B cell (primary cell): ENCODE results near the gene SYNJ2. TPM values are rescaled to one million over a fixed set of nuclear protein-coding genes. Genes with fewer than 3 reads are reported as not detected.

Experiments used
- ATAC-seq: fragments of 200-7000 bp; cut with Tn5 transposase; one replicate; pipeline ENCODE4 v1.10.0; 2021; ENCODE audit warnings: low read depth, mild to moderate bottlenecking, moderate number of reproducible peaks, moderate library complexity
- CTCF ChIA-PET: fragments of 350-600 bp; sonication (Branson Sonifier 250); formaldehyde crosslinking; loops from one replicate; lab custom pipeline; 2021; ENCODE audit warnings: antibody characterized with exemption, inconsistent platforms; lab: Charles Lee
- POLR2A ChIA-PET: fragments of 350-600 bp; sonication (Branson Sonifier 250); formaldehyde crosslinking; loops from one replicate; lab custom pipeline; 2021; ENCODE audit warnings: antibody characterized with exemption; lab: Charles Lee
- DNase-seq: peaks from one replicate; pipeline ENCODE4 v3.0.0; 2013
- H2AFZ ChIP-seq: 2 replicates; pipeline ENCODE4 v1.6.1; 2012; ENCODE audit warnings: mild to moderate bottlenecking, low read depth, low read length; ENCODE audit not compliant: insufficient read depth, poor library complexity, severe bottlenecking
- H3K27ac ChIP-seq, 2 donors: 1 replicate in 1 of 2; 2 replicates in 1 of 2; pipeline ENCODE4 v1.5.1; 2012 to 2013; ENCODE audit warnings: low read length in 2 of 2, mild to moderate bottlenecking in 2 of 2, moderate library complexity in 1 of 2
- H3K27me3 ChIP-seq, 4 experiments: fragments of 200-600 bp in 1 of 4; sonication (generic) in 1 of 4; replicated peaks in 1 of 4; 1 replicate in 2 of 4; 2 replicates in 2 of 4; pipeline versions ENCODE4 v1.6.1 to v1.7.0; 2013 to 2016; ENCODE audit warnings: low read length in 3 of 4, mild to moderate bottlenecking in 2 of 4, mixed read lengths in 1 of 4, moderate library complexity in 1 of 4; ENCODE audit not compliant: insufficient read depth in 4 of 4, control insufficient read depth in 3 of 4; ENCODE audit errors: control extremely low read depth in 1 of 4
- H3K36me3 ChIP-seq, 2 experiments: replicated peaks in 1 of 2; 1 replicate in 1 of 2; 2 replicates in 1 of 2; pipeline versions ENCODE4 v1.6.1 to v1.7.1; 2013; ENCODE audit warnings: low read length in 1 of 2; ENCODE audit not compliant: insufficient read depth in 2 of 2, control insufficient read depth in 1 of 2; ENCODE audit errors: control extremely low read depth in 1 of 2, extremely low read depth in 1 of 2
- H3K4me1 ChIP-seq, 2 donors: fragments of 200-600 bp in 1 of 2; sonication (generic) in 1 of 2; 1 replicate in 1 of 2; 2 replicates in 1 of 2; pipeline versions ENCODE4 v1.5.1 to v1.6.1; 2013 to 2017; ENCODE audit warnings: low read length in 2 of 2; ENCODE audit not compliant: control insufficient read depth in 2 of 2, insufficient read depth in 2 of 2
- H3K4me2 ChIP-seq: replicated peaks from 2 replicates; pipeline ENCODE3; 2012; ENCODE audit warnings: mild to moderate bottlenecking, low read depth, low read length; ENCODE audit not compliant: poor library complexity, severe bottlenecking
- H3K4me3 ChIP-seq, 5 experiments: fragments of 200-600 bp in 1 of 5; sonication (generic) in 1 of 5; 1 replicate in 3 of 5; 2 replicates in 2 of 5; pipeline versions ENCODE4 v1.5.1 to v1.7.0; 2011 to 2016; ENCODE audit warnings: low read length in 4 of 5, mild to moderate bottlenecking in 4 of 5, low read depth in 2 of 5, control low read depth in 1 of 5, moderate library complexity in 1 of 5; ENCODE audit not compliant: insufficient read depth in 1 of 5; ENCODE audit errors: control extremely low read depth in 1 of 5, extremely low read depth in 1 of 5
- H3K79me2 ChIP-seq: fragments of 200-600 bp; sonication (generic); one replicate; pipeline ENCODE4 v1.6.0; 2016; ENCODE audit warnings: low read length; ENCODE audit not compliant: control insufficient read depth, insufficient read depth
- H3K9ac ChIP-seq: fragments of 200-600 bp; sonication (generic); 2 replicates; pipeline ENCODE4 v1.6.1; 2017; ENCODE audit warnings: mild to moderate bottlenecking, low read length, moderate library complexity
- H3K9me3 ChIP-seq, 3 donors: one replicate each; pipeline versions ENCODE4 v1.6.1 to v1.7.1; 2013; ENCODE audit warnings: low read length in 2 of 3; ENCODE audit not compliant: control insufficient read depth in 2 of 3, insufficient read depth in 1 of 3; ENCODE audit errors: control extremely low read depth in 1 of 3
- H4K20me1 ChIP-seq: 2 replicates; pipeline ENCODE4 v1.6.0; 2012; ENCODE audit warnings: mild to moderate bottlenecking, low read length; ENCODE audit not compliant: insufficient read depth, control insufficient read depth, poor library complexity, severe bottlenecking
- H3K27ac Mint-ChIP-seq: one replicate; pipeline ENCODE4 v1.8.0; 2021; ENCODE audit warnings: mixed read lengths
- H3K27me3 Mint-ChIP-seq: one replicate; pipeline ENCODE4 v1.8.0; 2021; ENCODE audit warnings: mixed read lengths
- H3K4me1 Mint-ChIP-seq: one replicate; pipeline ENCODE4 v1.8.0; 2021; ENCODE audit warnings: mixed read lengths
- H3K4me3 Mint-ChIP-seq: one replicate; pipeline ENCODE4 v1.8.0; 2021; ENCODE audit warnings: mixed read lengths
- H3K9me3 Mint-ChIP-seq: one replicate; pipeline ENCODE4 v1.8.0; 2022; ENCODE audit warnings: mixed read lengths; ENCODE audit not compliant: insufficient read depth
- EZH2 ChIP-seq: IDR thresholded peaks from 2 replicates; pipeline ENCODE4 v1.6.1; 2012; ENCODE audit warnings: borderline replicate concordance, low read depth, mild to moderate bottlenecking, moderate library complexity, low read length; ENCODE audit not compliant: insufficient read depth, poor library complexity, severe bottlenecking
- WGBS: methylation state at CpG from one replicate; pipeline ENCODE4 v1.1.5; 2013; ENCODE audit warnings: missing lambda C conversion rate; ENCODE audit not compliant: insufficient coverage; 5-methylcytosine and 5-hydroxymethylcytosine counted together
- intact Hi-C: fragments of 100-400 bp; cut with micrococcal nuclease; formaldehyde crosslinking; loops from one replicate; pipeline ENCODE4 v1.10.0; 2022
- polyA plus RNA-seq: library from polyadenylated mRNA; depleted of rRNA; stranded (reverse); fragments of >200 nt; gene quantifications from 2 replicates; pipeline ENCODE4 v1.2.3, GENCODE V29; 2012
- total RNA-seq, 2 donors: library from RNA; stranded (reverse); fragments of 120-200 nt in 1 of 2; gene quantifications; 1 replicate in 1 of 2; 2 replicates in 1 of 2; pipeline versions ENCODE4 v1.2.3 to v1.2.4, GENCODE V29; 2013 to 2022
- TF ChIP-seq, protein P1 (sequence below): fragments of 200-600 bp; IDR thresholded peaks from one replicate; pipeline ENCODE4 v1.8.0; 2022; ENCODE audit warnings: antibody characterized with exemption, mild to moderate bottlenecking

Gene SYNJ2
- total and polyA plus RNA-seq, 2 donors (not counting 1 experiment from before 2014, with no cell fraction given): 5.2 to 11.4 TPM

DNA sequence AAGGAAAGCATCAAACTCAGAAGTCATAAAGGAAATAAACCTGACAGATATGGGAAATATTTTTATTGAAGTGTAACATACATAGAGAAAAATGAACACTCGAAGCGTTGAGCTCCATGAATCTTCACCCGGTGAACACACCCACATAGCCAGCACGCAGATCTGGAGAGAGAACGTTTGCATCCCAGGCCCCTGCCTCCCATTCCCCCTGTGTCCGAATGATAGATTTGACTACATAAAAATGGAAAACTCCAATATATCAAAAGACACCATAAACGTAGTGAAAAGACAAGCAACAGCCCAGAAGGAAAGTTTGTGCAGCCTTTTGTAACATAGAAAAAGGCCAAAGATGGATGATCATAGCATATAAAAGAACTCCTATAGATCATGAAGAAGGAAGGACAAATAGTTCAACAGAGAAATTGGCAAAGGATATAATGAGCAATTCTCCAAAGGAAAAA is 17.1 kb downstream of the SYNJ2 start:
- ChIA-PET POLR2A (no interaction called here), CTCF (no interaction called here)
- Mint-ChIP-seq H3K4me3 (no peak overlapping the region), H3K27me3 (no peaks in the 10 kb centered on the region), H3K27ac (no peak overlapping the region), H3K9me3 (no peaks in the 10 kb centered on the region), H3K4me1 (peaks cover 4% of the 10 kb centered on the region)
- no peak for TF ChIP-seq EZH2
- TF ChIP-seq, protein P1, sequence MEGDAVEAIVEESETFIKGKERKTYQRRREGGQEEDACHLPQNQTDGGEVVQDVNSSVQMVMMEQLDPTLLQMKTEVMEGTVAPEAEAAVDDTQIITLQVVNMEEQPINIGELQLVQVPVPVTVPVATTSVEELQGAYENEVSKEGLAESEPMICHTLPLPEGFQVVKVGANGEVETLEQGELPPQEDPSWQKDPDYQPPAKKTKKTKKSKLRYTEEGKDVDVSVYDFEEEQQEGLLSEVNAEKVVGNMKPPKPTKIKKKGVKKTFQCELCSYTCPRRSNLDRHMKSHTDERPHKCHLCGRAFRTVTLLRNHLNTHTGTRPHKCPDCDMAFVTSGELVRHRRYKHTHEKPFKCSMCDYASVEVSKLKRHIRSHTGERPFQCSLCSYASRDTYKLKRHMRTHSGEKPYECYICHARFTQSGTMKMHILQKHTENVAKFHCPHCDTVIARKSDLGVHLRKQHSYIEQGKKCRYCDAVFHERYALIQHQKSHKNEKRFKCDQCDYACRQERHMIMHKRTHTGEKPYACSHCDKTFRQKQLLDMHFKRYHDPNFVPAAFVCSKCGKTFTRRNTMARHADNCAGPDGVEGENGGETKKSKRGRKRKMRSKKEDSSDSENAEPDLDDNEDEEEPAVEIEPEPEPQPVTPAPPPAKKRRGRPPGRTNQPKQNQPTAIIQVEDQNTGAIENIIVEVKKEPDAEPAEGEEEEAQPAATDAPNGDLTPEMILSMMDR: no peak
- Histone ChIP-seq H3K79me2 (peaks cover 11% of the 10 kb centered on the region), H4K20me1 (no peaks in the 10 kb centered on the region), H3K4me1 (no peaks in the 10 kb centered on the region), H3K27me3 (no peaks in the 10 kb centered on the region), H3K36me3 (no peaks in the 10 kb centered on the region), H3K4me3 (no peak overlapping the region), H3K4me2 (no peak overlapping the region), H3K9ac (no peak overlapping the region), H3K27ac (no peak overlapping the region), H2AFZ (no peak overlapping the region), H3K9me3 (peaks cover 0 to 6% (median 0%) of the 10 kb centered on the region in 3 donors)
- ATAC-seq: no peak
- no CpG with 5 or more reads among the region's 7 CpGs for WGBS
- intact Hi-C loops: no loop called here
- no peak for DNase-seq

DNA sequence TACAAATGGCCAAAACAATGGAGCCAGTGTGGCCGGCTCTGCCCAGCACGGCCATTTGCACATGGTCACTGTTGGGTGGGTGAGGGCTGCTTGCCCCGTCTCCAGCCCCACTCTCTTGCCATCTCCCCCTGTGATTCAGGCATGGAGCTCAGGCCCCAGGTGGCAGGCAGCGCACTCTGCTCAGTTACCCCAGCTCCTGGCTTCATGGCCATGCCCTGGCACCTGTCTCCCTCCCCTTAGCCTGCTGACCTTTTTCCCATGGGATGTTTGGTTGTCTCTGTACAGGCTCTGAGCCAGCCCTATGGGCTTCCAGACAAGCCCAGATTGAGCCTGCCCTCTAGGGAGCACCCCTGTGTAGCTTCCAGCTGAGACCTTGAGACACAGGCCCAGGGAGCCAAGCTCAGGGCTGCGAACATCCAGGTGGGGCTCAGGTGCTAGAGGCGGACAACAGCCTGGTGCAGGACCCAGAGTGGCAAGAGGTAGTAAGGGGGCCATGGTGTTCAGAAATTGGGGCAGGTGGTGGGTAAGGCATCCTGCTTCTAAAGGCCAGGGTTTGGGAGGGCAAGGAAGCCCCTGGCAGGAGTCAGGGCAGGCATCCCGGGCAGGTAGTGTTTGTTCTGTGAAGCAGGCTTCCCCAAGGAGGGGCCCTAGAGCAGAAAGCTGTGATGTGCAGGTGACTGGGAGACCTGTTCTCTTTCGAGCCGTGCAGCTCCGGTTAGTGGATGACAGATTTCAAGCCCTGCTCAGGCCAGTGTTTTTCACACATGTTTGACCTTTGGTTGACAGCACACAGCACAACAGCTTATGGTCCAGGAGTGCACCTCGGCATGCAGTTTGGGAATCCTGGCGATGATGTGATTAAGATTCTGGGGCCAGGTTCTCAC is 17.7 kb downstream of the SYNJ2 start:
- DNase-seq: no peak
- Histone ChIP-seq H3K4me3 (no peak overlapping the region), H4K20me1 (no peaks in the 10 kb centered on the region), H3K79me2 (peaks cover 8% of the 10 kb centered on the region), H3K27me3 (no peaks in the 10 kb centered on the region), H2AFZ (no peak overlapping the region), H3K9me3 (peaks cover 0 to 6% (median 0%) of the 10 kb centered on the region in 3 donors), H3K9ac (no peak overlapping the region), H3K4me2 (no peak overlapping the region), H3K36me3 (no peaks in the 10 kb centered on the region), H3K4me1 (no peaks in the 10 kb centered on the region), H3K27ac (no peak overlapping the region)
- ChIA-PET CTCF (interaction anchor here (0.6 kb wide), 1 partner anchor 100 kb away, joined by 3 read pairs; no protein-coding TSS in a partner anchor), POLR2A (interaction anchor here (0.6 kb wide), 1 partner anchor 9 kb away, joined by 4 read pairs; no protein-coding TSS in a partner anchor)
- intact Hi-C loops: no loop called here
- Mint-ChIP-seq H3K9me3 (no peaks in the 10 kb centered on the region), H3K4me3 (no peak overlapping the region), H3K27me3 (no peaks in the 10 kb centered on the region), H3K4me1 (peaks cover 4% of the 10 kb centered on the region), H3K27ac (no peak overlapping the region)
- TF ChIP-seq, protein P1: no peak
- TF ChIP-seq EZH2: no peak
- ATAC-seq: no peak
- 96% methylated on average over 11 of the region's 12 CpGs for WGBS
